Activated CD4-positive, alpha-beta T cell treated with anti-CD3 and anti-CD28 coated beads for 24 hours (primary cell): Measurements from ENCODE around the gene SECISBP2.
"Not testable (repeated sequence)": the region's sequence is repeated elsewhere in the genome, so short reads cannot be mapped to it uniquely, and the experiment has no call there.

Source experiments
- DNase-seq, 2 donors: peaks; one replicate each; pipeline ENCODE4 v3.0.0-alpha.2; 2020; ENCODE audit warnings: low read depth in 2 of 2

Gene SECISBP2, protein sequence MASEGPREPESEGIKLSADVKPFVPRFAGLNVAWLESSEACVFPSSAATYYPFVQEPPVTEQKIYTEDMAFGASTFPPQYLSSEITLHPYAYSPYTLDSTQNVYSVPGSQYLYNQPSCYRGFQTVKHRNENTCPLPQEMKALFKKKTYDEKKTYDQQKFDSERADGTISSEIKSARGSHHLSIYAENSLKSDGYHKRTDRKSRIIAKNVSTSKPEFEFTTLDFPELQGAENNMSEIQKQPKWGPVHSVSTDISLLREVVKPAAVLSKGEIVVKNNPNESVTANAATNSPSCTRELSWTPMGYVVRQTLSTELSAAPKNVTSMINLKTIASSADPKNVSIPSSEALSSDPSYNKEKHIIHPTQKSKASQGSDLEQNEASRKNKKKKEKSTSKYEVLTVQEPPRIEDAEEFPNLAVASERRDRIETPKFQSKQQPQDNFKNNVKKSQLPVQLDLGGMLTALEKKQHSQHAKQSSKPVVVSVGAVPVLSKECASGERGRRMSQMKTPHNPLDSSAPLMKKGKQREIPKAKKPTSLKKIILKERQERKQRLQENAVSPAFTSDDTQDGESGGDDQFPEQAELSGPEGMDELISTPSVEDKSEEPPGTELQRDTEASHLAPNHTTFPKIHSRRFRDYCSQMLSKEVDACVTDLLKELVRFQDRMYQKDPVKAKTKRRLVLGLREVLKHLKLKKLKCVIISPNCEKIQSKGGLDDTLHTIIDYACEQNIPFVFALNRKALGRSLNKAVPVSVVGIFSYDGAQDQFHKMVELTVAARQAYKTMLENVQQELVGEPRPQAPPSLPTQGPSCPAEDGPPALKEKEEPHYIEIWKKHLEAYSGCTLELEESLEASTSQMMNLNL

DNA sequence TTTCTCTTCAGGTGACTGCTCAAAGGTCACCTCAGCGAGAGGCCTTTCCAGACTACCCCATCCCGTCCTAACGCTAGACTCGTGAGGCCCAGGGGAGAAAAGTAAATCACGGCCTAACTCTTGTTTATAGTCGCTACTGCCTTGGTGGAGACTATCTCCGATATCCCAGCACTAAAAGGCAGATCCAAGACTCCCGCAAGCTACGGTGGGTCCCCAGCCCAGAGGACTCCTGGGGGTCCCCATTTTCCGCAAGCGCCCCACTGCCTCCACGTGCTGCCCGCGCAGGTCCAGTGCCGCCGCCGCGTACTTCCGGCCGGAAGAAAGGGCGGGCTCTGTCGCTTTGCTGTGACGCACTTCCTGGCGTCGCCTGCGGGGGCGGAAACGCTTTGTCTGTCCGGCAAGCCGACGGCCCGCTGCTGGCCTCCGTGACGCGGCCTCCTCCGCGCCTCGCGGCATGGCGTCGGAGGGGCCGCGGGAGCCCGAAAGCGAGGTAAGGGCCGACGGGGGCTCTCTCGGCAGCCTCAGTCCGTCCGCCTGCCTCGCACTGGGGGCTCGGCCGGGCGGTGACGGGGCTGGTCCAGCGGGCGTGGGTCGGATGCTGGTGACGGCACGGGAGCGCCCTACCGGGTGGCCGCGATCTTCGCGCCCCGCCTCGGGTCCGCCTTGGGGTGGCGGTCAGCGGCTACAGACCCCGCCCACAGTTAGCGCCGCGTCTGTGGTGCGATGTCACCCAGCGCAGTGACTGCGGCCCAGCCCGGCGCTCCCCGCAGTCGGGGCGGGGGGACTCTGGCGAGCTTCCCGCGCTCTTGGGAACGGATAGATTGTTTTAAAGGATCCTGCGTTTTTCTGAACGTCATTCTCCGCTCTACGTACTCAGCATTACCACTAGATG lies at the start of gene SECISBP2:
Gene SECISBP2 (plus strand): TSS at position 378 of the 892 bp plus-strand sequence. CDS start 77 bp downstream, at position 455.
- peak; percentile 88 to 89 for DNase-seq

DNA sequence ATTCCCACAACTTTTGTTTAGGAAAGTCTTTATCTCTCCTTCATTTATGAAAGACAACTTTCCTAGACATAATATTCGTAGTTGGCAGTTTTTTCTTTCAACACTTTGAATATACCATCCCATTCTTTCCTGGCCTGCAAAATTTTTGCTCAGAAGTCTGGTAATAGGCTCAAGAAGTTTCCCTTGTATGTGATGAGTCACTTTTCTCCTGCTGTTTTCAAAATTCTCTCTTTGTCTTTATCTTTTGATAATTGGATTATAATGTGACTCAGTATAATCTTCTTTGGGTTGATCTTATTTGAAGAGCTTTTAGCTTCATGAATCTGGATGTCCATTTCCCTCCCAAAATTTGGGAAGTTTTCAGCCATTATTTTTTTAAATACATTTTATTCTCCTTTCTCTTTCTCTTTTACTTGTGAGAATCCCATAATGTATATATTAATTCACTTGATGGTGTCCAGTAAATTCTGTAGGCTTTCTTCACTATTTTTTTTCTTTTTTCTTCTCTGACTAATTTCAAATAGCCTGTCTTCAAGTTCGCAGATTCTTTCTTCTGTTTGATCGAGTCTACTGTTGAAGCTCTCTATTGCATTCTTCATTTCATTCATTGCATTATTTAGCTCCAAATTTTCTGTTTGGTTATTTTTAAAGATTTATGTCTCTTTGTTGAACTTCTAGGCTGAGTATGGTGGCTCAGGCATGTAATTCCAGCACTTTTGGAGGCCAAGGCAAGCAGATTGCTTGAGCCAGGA lies 44.6 kb upstream of the SECISBP2 start:
- DNase-seq: no peak

DNA sequence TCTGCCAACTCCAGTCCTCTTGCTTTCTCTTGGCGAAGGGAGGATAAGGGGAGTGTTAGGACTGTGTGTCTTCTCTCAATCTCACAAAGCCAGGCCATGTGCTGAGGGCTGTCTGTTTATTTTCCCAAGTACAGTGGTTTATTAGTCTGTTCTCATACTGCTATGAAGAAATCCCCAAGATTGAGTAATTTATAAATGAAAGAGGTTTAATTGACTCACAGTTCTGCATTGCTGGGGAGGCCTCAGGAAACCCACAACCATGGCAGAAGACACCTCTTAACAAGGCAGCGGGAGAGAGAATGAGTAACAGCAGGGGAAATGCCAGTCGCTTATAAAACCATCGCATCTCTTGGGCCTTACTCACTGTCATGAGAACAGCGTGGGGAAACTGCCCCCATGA lies 43.5 kb upstream of the SECISBP2 start:
- DNase-seq: no peak

DNA sequence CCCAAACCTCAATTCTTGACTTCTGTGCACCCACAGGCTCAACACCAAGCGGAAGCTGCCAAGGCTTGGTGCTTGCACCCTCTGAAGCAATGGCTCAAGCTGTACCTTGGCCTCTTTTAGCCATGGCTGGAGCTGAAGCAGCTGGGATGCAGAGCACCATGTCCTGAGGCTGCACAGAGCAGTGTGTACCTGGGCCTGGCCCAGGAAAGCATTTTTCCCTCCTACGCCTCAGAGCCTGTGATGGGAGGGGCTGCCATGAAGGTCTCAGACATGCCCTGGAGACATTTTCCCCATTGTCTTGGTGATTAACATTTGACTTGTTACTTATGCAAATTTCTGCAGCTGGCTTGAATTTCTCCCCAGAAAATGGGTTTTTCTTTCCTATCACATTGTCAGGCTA lies 42.3 kb upstream of the SECISBP2 start:
- DNase-seq: not testable (repeated sequence)

DNA sequence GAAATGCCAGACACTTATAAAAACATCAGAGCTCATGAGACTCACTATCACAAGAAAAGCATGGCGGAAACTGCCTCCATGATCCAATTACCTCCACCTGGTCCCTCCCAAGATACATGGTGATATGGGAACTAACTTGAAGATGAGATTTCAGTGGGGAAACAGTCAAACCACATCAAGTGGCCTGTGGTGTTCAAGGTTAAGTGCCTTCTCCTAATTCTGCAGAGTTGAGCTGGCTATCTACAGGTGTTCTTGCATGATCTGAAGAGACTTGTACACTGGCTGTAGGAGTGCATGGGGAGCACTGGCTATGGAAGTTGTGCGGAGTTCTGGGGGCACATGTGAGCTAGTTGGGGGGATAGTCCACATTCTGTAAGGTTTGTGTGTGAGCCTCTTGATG lies 41.3 kb upstream of the SECISBP2 start:
- no peak for DNase-seq

DNA sequence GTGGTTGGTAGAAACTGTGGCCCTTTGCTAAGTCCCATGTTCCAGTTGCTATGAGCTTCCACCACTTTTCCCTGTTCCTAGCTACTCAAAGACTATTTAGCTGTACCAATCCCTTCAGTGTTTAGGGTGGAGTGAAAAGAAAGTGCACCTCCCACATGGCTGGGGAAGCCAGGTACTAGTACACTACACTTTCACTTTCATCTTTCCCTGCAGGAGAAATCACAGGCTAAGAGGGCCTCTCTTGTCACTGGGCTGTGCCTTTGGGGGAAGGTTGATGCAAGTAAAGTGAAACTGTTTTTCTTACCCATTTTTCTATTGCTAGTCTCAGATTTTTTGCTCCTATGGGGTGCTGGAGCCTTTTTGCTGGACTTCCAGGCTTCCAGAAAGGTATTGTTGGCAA lies 40.8 kb upstream of the SECISBP2 start:
- DNase-seq: no peak

DNA sequence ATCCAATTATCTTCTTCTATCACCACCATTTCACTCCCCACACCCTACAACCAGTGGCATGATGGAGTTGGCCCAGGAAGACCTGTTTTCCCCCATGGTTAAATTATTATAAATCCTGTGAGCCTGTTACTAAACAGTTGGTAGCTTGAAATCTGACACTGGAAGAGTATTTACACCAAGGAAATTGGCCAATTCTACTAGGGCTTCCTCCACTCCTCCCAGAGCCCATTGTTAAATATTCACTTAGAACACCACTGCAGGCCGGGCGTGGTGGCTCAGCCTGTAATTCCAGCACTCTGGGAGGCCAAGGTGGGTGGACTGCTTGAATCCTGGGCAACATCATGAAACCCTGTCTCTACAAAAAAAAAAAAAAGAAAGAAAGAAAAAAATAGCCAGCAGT lies 39.7 kb upstream of the SECISBP2 start:
- no peak for DNase-seq

DNA sequence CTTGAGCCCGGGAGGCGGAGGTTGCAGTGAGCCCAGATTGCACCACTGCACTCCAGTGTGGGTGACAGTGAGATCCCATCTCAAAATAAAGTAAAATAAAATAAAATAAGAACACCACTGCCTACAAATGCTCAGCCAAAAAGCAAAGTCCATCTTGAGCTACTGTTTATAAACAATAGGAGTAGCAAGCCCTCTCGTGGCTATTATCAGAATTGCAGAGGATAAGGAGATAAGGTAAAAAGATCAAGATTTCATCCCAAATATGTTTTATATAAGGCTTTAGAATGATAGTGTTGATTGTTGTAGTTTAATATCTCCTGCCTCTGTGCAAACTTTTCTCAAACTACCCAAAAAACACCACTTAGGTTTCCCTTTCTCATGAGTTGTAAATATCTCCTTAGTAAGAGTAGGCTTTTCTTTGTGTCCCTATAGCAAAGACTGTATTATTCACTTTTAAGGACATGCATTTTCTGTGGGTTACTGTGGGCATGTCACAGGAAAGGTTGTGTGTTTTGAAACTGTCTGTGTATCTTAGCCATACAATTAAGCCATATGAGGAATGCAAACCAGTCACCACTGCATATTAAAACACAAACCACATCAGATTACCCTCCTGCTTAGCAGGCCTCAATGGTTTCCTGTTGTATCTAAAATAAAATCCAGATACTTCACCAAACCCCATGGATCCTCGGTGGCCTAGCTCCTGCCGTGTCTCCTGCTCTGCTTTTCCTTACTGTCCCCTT lies 39.1 kb upstream of the SECISBP2 start:
- peak in 1 of 2 donors; percentile 22 for DNase-seq

DNA sequence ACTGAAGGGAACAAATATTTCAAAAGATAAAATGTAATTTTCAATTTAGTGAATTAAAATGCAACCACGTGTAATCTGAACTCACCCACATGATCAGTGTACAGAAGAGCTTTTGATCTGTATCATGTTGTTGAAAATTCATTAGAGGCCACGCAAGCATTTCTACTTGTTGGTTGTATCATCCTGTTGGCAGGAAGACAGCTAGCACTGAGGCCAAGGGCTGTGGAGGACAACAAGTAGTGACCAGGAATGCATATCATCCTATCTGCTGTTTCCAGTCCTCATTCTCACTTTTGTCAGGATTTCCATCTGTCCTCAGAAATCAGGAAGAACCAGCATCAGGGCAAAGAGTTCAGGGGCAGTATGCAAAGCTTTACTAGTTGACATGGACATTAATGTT lies 37.2 kb upstream of the SECISBP2 start:
- no peak for DNase-seq

DNA sequence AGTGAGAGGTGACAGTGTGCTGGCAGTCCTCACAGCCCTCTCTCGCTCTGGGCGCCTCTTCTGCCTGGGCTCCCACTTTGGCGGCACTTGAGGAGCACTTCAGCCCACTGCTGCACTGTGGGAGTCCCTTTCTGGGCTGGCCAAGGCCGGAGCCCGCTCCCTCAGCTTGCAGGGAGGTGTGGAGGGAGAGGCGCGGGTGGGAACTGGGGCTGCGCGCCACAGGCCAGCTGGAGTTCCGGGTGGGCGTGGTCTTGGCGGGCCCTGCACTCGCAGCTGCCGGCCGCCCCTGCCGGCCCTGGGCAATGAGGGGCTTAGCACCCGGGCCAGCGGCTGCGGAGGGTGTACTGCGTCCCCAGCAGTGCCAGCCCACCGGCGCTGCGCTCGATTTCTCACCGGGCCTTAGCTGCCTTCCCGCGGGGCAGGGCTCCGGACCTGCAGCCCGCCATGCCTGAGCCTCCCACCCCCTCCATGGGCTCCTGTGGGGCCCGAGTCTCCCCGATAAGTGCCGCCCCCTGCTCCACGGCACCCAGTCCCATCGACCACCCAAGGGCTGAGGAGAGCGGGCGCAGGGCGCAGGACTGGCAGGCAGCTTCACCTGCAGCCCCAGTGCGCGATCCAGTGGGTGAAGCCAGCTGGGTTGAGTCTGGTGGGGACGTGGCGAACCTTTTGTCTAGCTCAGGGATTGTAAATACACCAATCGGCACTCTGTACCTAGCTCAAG lies 35.9 kb upstream of the SECISBP2 start:
- not testable (repeated sequence) for DNase-seq

DNA sequence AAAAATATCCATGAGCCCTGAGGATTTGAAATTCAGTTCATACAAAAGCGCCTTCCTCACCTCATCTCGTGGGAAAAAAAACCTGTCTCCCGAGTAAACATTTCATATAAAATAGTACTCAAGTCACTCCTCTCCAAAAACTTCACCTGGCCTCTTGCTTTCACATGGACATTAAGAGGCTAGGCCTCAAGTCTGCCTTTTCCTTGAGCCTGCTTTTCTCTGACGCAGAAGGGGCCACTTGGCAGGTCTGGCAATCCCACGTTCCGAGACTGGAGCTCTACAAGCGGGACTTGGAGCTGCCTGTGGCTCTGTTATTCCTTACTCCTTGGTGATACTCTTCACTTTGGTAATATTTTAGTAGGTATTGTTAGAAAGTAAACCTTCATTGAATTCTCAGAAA lies 34.2 kb upstream of the SECISBP2 start:
- no peak for DNase-seq

DNA sequence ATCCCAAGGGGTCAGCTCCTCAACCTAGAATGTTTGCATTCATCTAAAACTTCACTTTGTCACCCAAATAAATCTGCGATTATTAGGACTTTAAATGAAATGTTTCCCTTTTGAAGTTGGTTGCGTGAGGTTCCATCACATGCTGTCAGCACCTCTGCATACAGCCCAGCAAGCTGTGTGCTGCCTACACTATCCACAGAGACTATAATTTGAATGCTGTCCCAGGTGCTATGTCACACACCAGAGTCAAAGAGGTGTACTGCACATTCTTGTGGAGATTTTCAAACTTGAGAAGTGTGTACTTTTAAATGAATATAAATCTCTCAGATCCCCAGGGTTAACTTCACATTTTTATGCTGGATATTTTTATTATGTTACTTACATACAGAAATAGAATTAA lies 26.6 kb upstream of the SECISBP2 start:
- no peak for DNase-seq

DNA sequence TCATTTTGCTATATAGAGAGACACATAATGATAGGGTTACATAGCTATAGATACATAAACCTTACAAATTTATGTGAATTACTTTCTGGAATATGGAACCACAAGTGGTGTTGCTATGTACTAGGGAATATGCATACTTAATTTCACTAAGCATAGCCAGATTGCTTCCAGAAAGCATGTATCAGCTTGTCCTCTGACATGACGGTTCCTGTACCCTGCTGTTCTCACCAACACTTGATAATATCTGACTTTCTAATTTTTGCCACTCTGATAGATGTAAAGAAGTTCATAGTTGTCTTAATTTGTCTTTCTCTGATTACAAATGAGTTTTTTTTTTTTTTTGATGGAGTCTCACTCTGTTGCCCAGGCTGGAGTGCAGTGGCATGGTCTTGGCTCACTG lies 25.3 kb upstream of the SECISBP2 start:
- DNase-seq: no peak

DNA sequence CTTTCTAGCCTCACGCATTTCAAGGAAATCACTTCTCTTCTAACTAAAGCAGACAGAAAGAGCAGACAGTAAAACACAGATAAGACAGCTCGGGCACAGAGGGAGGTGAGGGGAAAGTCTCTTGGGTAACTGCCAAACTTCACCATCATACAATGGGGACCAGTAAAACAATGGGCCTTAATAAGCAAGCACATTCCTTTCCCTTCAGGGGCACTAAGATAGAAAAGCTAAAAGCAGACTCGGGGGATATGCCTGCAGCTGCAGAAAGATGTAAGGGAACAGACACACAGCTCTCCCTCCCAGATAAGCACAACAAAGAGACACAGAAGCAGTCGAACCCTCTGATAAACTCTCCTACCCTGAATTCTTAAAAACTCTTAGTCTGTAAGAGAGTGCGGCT lies 22.9 kb upstream of the SECISBP2 start:
- DNase-seq: no peak

DNA sequence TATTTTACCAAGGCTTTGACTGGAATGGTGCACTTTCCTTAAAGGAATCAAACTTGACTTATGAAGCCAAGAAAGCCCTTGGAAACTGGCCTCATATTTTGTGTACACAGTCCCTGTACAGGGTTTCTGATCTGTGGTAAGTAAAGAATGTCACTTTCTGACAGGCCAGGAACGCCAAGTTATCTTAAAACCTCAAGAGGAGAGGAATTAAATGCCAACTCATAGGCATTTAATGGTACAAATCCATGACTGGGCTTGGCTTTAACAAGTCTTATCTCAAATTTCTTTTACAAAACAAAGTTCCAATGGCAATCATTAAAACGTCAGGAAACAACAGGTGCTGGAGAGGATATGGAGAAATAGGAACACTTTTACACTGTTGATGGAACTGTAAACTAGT lies 16.3 kb upstream of the SECISBP2 start:
- not testable (repeated sequence) for DNase-seq

DNA sequence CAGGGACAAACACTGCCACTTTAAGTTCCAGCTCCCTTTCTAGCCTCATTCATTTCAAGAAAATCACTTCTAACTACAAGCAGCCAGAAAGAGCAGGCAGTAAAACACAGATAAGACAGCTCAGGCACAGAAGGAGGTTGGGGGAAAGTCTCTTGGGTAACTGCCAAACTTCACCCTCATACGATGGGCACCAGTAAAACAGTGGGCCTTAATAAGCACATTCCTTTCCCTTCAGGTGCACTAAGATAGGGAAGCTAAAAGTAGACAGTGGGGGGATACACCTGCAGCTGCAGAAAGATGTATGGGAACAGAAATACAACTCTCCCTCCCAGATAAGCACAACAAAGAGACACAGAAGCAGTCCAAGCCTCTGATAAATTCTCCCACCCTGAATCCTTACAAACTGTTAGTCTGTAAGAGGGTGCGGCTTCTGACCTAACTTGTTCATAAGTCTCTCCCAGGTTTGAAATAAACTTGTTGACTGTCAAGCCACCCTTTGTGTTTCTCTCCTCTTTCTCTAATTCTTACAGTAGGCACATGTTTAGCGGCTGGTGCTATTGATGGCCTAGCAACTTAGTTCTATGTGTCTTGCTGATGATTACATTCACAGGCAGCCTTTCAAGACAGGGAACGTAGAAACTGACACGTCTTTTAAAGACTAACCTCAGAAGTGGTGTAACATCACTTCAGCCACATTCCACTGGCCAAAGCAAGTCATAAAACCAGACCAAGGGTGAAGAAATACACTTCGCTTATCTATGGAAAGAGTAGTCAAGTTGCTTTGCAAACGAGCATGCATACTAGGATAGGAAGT lies 14.1 kb upstream of the SECISBP2 start:
- DNase-seq: no peak

DNA sequence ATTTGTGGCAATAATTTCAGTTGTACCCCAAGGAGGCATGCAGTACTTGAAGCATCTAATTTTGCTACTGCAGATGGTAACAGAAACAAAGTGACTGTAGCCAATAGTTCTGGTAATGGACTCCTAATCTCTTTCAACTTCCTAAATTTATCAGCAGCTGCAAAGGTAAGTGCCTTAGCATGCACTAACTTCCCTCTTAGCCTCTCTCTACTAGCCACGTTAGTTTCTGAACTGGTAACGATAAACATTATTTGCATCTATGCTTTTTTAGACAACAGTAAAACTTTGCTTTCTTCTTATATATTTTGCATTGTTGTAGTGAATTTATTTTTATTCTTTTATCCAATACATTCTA lies 13.5 kb upstream of the SECISBP2 start:
- DNase-seq: no peak

DNA sequence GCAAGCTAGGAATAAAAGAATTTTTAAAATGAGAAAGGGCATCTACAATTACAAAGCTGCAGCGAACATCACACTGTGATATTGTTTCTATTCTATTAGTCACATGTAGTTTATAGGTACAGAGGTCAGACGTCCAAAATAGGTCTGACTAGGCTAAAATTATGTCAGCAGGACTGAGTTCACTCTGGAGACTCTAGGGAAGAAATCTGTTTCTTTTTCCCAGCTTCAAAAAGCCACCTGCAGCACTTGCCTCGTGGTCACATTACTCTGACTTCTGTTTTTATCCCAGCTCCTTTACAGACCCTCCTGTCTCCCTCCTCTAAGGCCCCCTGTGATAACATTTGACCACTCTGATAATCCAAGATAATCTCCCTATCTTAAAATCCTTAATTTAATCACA lies 12.4 kb upstream of the SECISBP2 start:
- DNase-seq: no peak

DNA sequence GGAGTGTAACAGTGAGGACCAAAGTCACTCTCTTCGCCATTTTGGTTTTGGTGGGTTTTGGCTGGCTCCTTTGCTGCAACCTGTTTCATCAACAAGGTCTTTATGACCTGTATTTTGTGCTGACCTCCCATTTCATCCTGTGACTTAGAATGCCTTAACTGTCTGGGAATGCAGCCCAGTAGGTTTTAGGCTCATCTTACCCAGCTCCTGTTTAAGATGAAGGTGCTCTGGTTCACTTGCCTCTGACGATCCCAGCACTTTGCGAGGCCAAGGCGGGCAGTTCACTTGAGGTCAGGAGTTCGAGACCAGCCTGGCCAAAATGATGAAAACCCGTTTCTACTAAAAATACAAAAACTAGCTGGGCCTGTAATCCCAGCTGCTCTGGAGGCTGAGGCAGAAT lies 9.1 kb upstream of the SECISBP2 start:
- no peak for DNase-seq
